HTR-8/SVneo (cell line): ENCODE results near the gene SLC25A42.

Source experiments
- DNase-seq: peaks from one replicate; pipeline ENCODE4 v3.0.0; 2011; ENCODE audit warnings: low spot score, mixed read lengths; ENCODE audit not compliant: insufficient read length
- FAIRE-seq: peaks from 2 replicates; lab custom pipeline; 2011; peaks lifted over from hg19 to GRCh38; lab: Jason Lieb, UNC

Gene SLC25A42

GRCh38 chr19:19067276-19068072, 3.7 kb downstream of the SLC25A42 start:
- FAIRE-seq = no peak
- no peak for DNase-seq

GRCh38 chr19:19068659-19069654, 5.2 kb downstream of the SLC25A42 start:
- FAIRE-seq (no peak), DNase-seq (no peak)

GRCh38 chr19:19071897-19072296, 8.1 kb downstream of the SLC25A42 start:
- DNase-seq (no peak), FAIRE-seq (no peak)

- DNase-seq (no peak), FAIRE-seq (peak; percentile 73)
Measured at GRCh38 chr19:19074196-19074882, 10.5 kb downstream of the SLC25A42 start.

GRCh38 chr19:19075126-19075525, 11.3 kb downstream of the SLC25A42 start:
- FAIRE-seq = no peak

GRCh38 chr19:19076476-19076875, 12.7 kb downstream of the SLC25A42 start:
- DNase-seq (no peak), FAIRE-seq (no peak)

More at GRCh38 chr19:19075126-19075525, 11.3 kb downstream of the SLC25A42 start:
- no peak for DNase-seq

GRCh38 chr19:19077103-19077502, 13.3 kb downstream of the SLC25A42 start:
- DNase-seq (no peak), FAIRE-seq (no peak)

- no peak for FAIRE-seq
Measured at GRCh38 chr19:19078801-19079200, 15.0 kb downstream of the SLC25A42 start.

GRCh38 chr19:19079571-19079970, 15.8 kb downstream of the SLC25A42 start:
- DNase-seq = no peak
- FAIRE-seq = no peak

More at GRCh38 chr19:19078801-19079200, 15.0 kb downstream of the SLC25A42 start:
- DNase-seq = no peak

GRCh38 chr19:19081642-19082151, 17.9 kb downstream of the SLC25A42 start:
- FAIRE-seq (no peak), DNase-seq (no peak)

GRCh38 chr19:19083413-19084178, 19.8 kb downstream of the SLC25A42 start:
- FAIRE-seq (peak; percentile 60), DNase-seq (no peak)

- FAIRE-seq = no peak
- DNase-seq = no peak
Measured at GRCh38 chr19:19087676-19088075, 23.9 kb downstream of the SLC25A42 start.

- DNase-seq = no peak
Measured at GRCh38 chr19:19094513-19094912, 30.7 kb downstream of the SLC25A42 start.

GRCh38 chr19:19095691-19096090, 31.9 kb downstream of the SLC25A42 start:
- DNase-seq (no peak), FAIRE-seq (no peak)

More at GRCh38 chr19:19094513-19094912, 30.7 kb downstream of the SLC25A42 start:
- FAIRE-seq = no peak

- FAIRE-seq = no peak
- DNase-seq = no peak
Measured at GRCh38 chr19:19096641-19097627, 33.1 kb downstream of the SLC25A42 start.

GRCh38 chr19:19098084-19098702, 34.4 kb downstream of the SLC25A42 start:
- DNase-seq = no peak
- FAIRE-seq = no peak

GRCh38 chr19:19098703-19099632, 35.2 kb downstream of the SLC25A42 start:
- FAIRE-seq = no peak

More at GRCh38 chr19:19098703-19099632, 35.2 kb downstream of the SLC25A42 start:
- DNase-seq = no peak
